Lower leg skin (tissue), 3 donors: ENCODE measurements around the gene HS3ST4.

Experiments
- POLR2A ChIP-seq, 2 donors: fragments of 450-650 bp; IDR thresholded peaks; one replicate each; pipeline ENCODE4 v1.6.1; 2016 to 2017; ENCODE audit warnings: antibody characterized with exemption in 2 of 2, mild to moderate bottlenecking in 1 of 2, moderate library complexity in 1 of 2
- TF ChIP-seq, protein P1 (sequence below), 3 donors: fragments of 450-650 bp; IDR thresholded peaks; one replicate each; pipeline ENCODE4 v1.5.1; 2016; ENCODE audit warnings: antibody characterized with exemption in 3 of 3, mild to moderate bottlenecking in 3 of 3, moderate library complexity in 2 of 3

DNA sequence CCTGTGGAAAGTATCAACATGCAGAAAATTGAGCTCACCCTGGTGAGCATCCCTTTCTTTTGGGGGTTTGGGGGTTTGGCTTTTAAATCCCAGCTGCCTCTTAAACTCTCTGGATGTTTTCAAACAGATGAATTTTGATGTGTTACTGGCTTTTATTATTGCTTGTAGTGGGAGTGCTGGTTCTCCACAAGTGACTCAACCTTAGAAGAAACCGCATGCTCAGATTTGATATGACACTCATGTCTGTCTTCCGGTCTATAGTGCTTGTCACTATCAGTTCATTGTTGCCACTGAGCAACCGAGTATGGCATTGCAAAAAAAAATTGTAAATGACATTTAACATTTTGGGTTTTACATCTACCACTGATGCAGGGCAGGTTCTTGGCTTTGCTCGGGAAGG lies 104.5 kb downstream of the HS3ST4 start:
- TF ChIP-seq POLR2A (IDR thresholded peaks at IDR 0.05) = no peak
- TF ChIP-seq, protein P1, sequence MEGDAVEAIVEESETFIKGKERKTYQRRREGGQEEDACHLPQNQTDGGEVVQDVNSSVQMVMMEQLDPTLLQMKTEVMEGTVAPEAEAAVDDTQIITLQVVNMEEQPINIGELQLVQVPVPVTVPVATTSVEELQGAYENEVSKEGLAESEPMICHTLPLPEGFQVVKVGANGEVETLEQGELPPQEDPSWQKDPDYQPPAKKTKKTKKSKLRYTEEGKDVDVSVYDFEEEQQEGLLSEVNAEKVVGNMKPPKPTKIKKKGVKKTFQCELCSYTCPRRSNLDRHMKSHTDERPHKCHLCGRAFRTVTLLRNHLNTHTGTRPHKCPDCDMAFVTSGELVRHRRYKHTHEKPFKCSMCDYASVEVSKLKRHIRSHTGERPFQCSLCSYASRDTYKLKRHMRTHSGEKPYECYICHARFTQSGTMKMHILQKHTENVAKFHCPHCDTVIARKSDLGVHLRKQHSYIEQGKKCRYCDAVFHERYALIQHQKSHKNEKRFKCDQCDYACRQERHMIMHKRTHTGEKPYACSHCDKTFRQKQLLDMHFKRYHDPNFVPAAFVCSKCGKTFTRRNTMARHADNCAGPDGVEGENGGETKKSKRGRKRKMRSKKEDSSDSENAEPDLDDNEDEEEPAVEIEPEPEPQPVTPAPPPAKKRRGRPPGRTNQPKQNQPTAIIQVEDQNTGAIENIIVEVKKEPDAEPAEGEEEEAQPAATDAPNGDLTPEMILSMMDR (IDR thresholded peaks at IDR 0.05) = no peak
